GM18526 (cell line): ENCODE results near the gene SCYGR3.

Source experiments
- POLR2A ChIP-seq: IDR thresholded peaks from 3 replicates; pipeline ENCODE4 v1.6.1; 2011; ENCODE audit not compliant: insufficient read length; ENCODE audit errors: extremely low read depth

The SCYGR3 gene

GRCh38 chr2:227614740-227615139, at the start of gene SCYGR3:
TSS of gene SCYGR3 (minus strand) at chr2:227614840. CDS start at chr2:227614840, 0 bp downstream.
- no peak for TF ChIP-seq POLR2A

GRCh38 chr2:227661827-227662226, 47.2 kb upstream of the SCYGR3 start:
- TF ChIP-seq POLR2A = no peak

GRCh38 chr2:227661025-227661649, 46.5 kb upstream of the SCYGR3 start:
- no peak for TF ChIP-seq POLR2A

GRCh38 chr2:227657199-227657845, 42.7 kb upstream of the SCYGR3 start:
- TF ChIP-seq POLR2A = no peak

- TF ChIP-seq POLR2A = no peak
Observed at GRCh38 chr2:227655454-227655853, 40.8 kb upstream of the SCYGR3 start.

- TF ChIP-seq POLR2A = no peak
Observed at GRCh38 chr2:227654426-227654825, 39.8 kb upstream of the SCYGR3 start.

GRCh38 chr2:227653419-227653818, 38.8 kb upstream of the SCYGR3 start:
- no peak for TF ChIP-seq POLR2A

- TF ChIP-seq POLR2A = no peak
Observed at GRCh38 chr2:227643990-227644551, 29.4 kb upstream of the SCYGR3 start.

- TF ChIP-seq POLR2A = no peak
Observed at GRCh38 chr2:227642656-227643055, 28.0 kb upstream of the SCYGR3 start.

- TF ChIP-seq POLR2A = no peak
Observed at GRCh38 chr2:227634201-227634600, 19.6 kb upstream of the SCYGR3 start.

- TF ChIP-seq POLR2A = no peak
Observed at GRCh38 chr2:227632827-227633226, 18.2 kb upstream of the SCYGR3 start.

- TF ChIP-seq POLR2A = no peak
Observed at GRCh38 chr2:227630322-227630721, 15.7 kb upstream of the SCYGR3 start.

GRCh38 chr2:227629435-227629834, 14.8 kb upstream of the SCYGR3 start:
- TF ChIP-seq POLR2A = no peak

GRCh38 chr2:227627769-227628168, 13.1 kb upstream of the SCYGR3 start:
- no peak for TF ChIP-seq POLR2A

- no peak for TF ChIP-seq POLR2A
Observed at GRCh38 chr2:227626580-227627151, 12.0 kb upstream of the SCYGR3 start.

- no peak for TF ChIP-seq POLR2A
Observed at GRCh38 chr2:227625420-227625819, 10.8 kb upstream of the SCYGR3 start.
